Breast epithelium (tissue), 3 donors: ENCODE data around the gene FTSJ1.

ENCODE experiments used
- POLR2A ChIP-seq: fragments of 450-650 bp; IDR thresholded peaks from one replicate; pipeline ENCODE4 v1.6.1; 2016; ENCODE audit warnings: antibody characterized with exemption, mild to moderate bottlenecking, moderate library complexity
- POLR2AphosphoS5 ChIP-seq, 3 donors: sonication (generic); formaldehyde crosslinking; IDR thresholded peaks; one replicate each; pipeline ENCODE4 v1.6.1; 2017; ENCODE audit warnings: antibody characterized with exemption in 3 of 3
- TF ChIP-seq, protein P1 (sequence below), 3 donors: fragments of 450-650 bp; IDR thresholded peaks; one replicate each; pipeline ENCODE4 v1.5.1; 2016 to 2017; ENCODE audit warnings: antibody characterized with exemption in 3 of 3, mild to moderate bottlenecking in 3 of 3, moderate library complexity in 3 of 3

GRCh38 chrX:48522291-48522690 lies 46.3 kb downstream of the FTSJ1 start:
- TF ChIP-seq, protein P1, sequence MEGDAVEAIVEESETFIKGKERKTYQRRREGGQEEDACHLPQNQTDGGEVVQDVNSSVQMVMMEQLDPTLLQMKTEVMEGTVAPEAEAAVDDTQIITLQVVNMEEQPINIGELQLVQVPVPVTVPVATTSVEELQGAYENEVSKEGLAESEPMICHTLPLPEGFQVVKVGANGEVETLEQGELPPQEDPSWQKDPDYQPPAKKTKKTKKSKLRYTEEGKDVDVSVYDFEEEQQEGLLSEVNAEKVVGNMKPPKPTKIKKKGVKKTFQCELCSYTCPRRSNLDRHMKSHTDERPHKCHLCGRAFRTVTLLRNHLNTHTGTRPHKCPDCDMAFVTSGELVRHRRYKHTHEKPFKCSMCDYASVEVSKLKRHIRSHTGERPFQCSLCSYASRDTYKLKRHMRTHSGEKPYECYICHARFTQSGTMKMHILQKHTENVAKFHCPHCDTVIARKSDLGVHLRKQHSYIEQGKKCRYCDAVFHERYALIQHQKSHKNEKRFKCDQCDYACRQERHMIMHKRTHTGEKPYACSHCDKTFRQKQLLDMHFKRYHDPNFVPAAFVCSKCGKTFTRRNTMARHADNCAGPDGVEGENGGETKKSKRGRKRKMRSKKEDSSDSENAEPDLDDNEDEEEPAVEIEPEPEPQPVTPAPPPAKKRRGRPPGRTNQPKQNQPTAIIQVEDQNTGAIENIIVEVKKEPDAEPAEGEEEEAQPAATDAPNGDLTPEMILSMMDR (IDR thresholded peaks at IDR 0.05) = no peak
- TF ChIP-seq POLR2A (no peak), POLR2AphosphoS5 (IDR thresholded peaks at IDR 0.05) (no peak)
